Measurements from ENCODE around the gene ADI1.
"Not testable (repeated sequence)": the region's sequence is repeated elsewhere in the genome, so short reads cannot be mapped to it uniquely, and the experiment has no call there.

ADI1 gene

DNA sequence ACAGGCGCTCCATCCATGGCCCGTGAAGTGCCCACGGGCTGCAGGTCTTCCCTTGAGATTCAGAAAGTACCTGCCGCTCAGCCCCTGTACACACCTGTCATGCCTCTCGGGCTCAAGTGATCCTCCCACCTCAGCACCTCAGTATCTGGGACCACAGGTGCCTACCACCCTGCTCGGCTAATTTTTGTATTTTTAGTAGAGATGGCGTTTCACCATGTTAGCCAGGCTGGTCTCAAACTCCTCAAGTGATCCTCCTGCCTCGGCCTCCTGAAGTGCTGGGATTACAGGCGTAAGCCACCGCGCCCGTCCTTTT, 26.9 kb downstream of the ADI1 start:
- DNase-seq: not testable (repeated sequence)

DNA sequence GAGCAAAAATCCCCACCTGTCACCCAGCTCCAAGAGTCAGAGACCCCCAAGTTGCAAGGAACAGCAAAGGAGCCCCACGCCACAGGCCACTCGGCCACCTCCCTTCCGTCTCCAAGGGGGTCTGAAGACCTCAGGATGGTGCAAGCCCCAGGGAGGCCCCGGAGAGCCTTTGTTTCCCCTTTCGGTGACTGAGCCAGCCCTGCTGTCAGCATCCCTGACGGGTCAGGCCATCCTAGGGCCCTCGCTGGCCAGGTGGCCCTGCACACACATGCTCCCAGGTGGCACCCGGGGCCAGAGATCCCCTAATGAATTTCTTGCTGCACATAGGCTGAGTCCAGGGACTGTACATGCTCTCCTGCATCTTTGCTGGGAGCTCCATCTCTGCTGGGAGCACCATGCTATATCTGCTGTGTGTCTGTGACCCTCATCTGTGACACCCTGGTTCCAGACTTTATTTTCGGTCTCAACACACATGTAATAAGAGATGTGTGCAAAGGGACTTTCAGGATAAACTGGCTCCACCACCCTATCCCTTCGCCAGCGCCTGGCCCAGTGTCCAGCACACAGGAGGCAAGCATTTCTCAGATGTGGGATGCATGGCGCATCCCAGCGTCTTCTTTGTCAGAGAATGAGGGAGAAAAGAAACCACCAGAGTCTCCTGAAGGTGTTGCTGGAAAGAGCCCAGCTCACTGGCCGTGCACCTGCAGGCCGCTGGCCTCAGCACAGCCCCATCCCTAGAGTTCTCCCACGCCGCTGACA, 27.4 kb downstream of the ADI1 start:
- DNase-seq: no peak

DNA sequence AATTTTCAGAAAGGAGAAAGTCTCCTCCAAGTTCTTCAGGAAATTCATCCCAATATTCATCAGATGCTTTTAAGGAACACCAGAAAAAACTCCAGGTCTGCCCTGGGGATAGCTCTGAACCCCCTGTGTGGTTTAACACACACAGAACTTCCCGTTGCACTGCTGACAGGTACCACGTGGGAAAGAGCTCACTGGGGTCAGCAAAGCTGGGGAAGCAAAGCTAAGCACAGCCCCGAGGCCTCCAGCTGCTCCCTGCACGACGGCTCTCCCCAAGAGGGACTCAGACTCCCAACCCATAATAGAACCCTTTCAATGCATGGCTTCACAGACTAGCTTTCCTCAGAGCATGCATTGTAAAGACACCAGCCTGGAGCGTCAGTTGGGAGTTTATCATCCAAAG, 28.0 kb downstream of the ADI1 start:
- no peak for DNase-seq

DNA sequence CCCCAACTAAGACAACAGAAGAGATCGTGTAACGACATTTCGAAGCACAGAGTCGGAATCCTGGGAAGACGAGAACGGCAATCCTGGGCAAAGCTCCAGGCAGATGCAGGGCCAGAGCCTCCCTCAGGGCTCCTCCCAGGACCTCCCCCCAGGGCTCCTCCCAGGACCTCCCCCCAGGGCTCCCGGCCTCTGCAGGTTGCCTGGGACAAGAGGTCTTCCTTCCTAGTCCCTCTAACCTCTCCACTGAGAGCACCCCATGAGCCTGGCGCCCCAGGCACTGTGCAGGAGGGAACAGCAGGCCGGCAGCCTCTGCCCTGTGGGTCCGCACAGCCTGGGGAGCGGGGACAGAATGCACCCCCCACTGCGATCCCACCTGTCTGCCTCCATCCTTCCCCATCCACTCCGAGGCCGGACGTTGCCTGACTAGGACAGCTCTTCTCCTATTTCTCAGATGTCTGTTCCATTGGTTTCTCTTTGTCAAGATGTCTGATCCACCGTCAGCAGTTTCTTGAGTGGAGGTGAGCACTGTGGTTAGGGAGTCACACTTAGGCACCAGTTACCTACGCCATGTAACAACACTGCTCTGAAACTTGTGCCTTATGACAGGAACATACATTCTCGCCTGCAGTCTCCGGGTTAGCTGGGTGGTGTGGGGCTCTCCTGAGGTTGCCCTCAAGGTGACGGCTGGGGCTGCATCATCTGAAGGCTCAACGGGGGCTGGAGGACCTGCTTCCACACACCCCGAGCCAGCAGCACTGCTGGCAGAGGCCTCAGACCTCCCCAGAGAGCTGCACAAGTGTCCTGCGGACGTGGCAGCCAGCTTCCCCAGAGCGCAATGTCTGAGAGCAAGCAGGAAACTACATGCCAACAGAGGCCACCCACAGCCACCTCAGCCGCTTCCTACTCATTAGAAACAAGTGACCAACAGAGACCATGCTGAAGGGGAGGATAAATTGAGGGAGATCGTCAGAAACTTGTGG, 28.9 kb downstream of the ADI1 start:
- DNase-seq: no peak

DNA sequence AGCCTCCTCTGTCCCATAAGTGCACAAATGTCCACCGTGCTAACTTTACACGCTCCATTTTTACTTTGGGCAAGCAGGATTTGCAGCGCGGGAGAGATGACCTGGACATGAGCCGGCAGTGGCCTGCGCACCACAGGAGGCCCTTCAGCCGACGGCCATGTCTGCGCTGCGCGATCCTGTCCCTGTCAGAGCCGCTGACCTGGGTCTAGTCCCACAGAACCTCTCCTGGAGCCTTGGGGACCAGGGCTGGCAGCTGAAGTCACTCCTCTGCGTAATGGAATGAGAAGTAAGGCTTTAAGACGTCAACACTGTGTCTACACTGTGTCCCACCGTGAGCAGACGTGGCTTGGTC, 29.6 kb downstream of the ADI1 start:
- DNase-seq: no peak

DNA sequence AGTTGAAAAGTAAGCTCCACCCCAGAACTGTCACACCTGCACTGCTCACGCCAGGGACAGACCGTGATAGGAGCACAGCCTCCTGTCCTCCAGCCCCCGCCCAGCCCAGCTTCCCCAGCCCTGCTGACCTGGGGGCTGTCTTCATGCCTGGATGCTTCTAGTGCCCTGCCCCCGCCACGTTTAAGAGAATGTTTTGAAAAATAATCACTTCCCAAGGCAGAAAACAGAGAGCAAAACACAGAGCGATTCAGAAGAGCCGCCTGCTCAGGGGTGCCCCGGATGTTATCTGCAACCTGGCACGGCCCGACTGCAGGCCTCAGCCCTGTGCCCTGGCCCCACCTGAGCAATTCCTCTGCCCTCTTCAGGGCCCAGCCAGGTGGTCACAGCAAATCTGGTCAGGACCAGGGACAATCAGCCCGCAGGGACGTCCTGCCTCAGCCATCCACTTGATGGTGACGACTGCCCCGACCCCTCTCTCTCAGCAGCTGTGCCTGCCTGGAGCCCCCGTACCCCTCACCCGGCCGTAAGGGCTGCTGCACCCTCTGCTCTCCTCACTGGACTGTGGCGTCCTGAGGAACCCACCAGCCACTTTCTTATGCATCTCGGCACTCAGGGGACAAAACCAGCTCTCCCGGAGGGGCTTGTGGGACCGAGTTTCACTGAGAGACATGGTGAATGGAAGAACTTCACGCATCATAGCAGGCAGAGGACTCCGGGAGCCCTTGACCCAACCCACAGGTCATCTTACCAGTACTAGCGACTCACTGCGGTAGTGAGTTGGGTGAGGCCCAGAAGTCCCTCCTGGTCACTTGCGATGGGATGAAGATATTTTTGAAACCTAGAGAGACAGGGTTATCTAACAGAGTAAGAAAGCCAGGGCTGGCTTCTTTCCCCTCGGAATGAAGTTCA, 30.2 kb downstream of the ADI1 start:
- no peak for DNase-seq

DNA sequence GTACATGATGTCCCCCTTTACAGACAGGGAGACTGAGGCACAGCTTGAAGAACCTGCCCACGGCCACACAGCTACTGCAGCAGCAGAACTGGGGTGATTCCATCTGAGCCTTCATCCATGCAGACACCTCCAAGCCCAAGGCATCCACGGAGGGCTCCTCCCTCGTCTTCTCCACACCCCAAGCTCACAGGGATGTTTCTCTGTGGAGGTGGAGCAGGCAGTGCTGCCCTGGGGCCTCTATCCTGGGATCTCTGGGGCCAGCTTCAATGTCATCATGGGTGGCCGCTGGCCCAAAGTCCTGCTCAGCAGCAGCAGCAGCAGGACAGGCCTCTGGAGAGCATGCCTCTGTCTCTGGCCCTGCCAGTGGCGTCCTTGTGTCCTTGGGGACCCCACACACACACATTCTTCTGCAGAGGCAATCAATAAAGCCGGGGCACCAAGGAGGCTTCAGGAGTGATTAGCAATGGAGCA, 31.2 kb downstream of the ADI1 start:
- no peak for DNase-seq

DNA sequence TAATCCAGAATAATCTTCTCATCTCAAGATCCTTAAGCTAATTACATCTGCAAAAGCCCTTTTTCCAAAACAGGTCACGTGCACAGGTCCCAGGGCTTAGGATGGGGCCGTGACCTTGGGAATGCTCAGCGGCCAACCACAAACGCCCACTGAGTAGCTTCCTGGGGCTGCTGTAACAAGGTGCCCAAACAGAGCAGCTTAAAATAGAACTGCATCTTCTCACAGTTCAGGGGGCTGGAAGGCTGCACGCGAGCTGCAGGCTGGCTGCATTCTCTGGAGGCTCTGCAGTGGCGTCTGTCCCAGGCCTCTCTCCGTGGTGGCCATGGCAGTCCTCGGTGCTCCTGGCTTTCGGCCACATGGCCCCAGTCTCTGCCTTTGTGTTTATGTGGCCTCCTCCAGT, 31.9 kb downstream of the ADI1 start:
- DNase-seq: no peak

DNA sequence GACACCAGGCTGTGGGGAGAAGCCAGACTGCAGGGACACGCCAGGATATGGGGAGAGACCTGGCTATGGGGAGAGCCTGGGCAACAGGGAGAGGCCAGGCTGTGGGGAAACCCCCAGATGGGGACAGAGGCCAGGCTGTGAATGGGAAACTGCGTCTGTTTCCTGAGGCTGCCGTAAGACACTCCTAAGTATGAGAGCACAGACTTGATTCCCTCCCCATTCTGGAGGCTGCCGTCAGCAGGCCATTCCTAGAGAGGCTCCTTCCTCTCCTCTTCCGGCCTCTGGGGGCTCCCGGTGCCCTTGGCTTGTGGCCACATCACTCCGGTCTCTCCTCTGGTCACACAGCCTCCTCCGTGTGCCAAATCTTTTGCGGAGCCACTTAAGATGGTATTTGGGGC, 32.3 kb downstream of the ADI1 start:
- DNase-seq: no peak

DNA sequence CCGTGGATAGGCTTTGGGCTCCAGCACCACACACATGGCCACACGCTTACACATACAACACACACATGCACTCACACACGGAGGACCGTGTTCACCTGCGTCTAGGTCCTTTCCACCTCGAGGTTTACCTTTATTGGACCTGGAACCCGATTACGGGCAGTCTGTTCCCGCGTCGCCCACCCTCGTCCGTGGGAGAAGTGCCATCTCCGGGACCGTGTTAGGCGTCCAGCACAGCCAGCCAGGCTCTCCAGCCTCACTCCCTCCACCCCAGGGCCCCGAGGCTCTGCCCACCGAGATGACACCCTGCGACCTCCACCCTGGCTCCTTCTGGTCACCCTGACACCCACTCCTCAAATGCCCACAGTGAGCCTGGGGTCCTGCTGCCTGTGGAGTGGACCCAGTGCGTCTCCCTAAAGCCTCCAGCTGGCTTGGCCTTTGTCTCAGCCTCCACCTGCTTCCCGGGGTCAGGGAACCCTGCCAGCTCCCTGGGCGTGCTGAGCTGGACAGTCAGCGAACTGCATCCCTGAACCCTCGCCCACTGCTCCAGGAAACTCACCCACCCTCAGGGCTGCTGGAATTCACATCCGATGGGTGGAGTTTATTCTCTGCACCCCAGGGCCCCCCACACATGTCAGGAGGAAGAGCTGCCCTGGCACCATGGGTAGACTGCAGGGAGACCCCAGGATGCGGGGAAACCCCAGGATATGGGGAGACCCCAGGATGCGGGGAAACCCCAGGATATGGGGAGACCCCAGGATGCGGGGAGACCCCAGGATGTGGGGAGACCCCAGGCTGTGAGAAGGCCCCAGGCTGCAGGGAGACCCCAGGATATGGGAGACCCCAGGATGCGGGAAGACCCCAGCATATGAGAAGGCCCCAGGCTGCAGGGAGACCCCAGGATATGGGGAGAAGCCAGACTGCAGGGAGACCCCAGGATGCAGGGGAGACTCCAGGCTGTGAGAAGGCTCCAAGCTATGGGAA, 33.0 kb downstream of the ADI1 start:
- no peak for DNase-seq

DNA sequence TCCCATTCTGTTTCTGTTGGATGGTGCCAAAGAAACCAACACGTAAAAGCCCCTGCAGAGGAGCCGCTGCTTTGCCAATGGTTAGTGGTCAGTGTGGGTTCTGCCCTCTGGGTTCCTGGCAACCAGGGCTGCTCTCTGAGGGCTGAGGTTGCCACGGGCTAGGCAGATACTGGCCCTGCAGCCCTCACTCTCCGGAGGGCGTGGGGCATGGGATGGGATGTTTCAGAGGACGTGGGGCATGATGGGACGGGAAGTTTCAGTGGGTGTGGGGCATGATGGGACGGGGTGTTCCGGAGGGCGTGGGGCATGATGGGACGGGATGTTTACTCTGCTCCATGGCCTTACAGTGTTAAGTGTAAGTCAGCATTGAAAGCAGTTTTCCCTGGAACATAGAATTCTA, 34.2 kb downstream of the ADI1 start:
- no peak for DNase-seq

DNA sequence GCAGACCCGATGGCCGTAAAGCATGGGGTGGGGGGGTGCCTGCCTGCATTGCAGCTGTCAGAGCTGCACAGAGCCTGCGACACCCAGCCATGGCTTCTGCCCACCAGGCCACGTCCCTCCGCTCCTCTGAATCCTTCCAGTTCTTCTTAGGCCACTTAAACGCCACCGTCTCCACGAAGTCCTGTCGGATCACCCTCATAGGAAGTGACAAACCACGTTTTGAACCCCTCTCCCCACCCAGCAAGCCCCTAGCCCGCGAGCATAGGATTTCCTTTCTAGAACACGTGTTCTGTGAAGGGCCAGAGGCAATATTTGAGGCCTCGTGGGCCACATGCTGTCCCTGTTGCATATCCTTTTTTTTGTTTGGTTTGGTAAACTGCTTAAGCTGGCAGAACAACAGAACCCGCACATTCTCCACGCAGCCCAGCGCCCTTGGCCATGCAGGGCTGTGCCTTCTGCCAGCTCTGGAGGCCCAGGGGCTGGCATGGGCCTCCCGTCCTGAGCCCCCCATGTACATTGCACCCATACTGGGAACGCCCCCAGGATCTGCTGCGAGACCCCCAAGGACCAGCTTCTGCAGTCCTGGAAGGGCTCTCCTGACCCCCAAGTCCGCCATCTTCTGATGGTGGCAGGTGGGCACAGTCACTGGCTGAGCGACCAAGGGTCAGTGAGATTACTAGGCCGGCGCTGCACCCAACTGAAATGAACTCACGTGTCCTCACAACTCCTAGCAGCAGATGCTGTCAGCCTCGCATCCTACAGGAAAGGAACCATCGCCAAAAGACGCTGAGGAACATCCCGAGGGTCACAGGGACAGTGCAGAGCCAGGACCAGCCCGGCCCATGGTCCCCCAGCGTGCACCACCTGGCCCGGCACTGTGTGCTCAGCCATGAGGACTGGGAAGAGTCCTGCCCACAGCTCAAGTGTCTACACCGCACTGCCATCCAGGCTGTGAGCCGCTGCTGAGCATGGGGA, 35.1 kb downstream of the ADI1 start:
- no peak for DNase-seq

DNA sequence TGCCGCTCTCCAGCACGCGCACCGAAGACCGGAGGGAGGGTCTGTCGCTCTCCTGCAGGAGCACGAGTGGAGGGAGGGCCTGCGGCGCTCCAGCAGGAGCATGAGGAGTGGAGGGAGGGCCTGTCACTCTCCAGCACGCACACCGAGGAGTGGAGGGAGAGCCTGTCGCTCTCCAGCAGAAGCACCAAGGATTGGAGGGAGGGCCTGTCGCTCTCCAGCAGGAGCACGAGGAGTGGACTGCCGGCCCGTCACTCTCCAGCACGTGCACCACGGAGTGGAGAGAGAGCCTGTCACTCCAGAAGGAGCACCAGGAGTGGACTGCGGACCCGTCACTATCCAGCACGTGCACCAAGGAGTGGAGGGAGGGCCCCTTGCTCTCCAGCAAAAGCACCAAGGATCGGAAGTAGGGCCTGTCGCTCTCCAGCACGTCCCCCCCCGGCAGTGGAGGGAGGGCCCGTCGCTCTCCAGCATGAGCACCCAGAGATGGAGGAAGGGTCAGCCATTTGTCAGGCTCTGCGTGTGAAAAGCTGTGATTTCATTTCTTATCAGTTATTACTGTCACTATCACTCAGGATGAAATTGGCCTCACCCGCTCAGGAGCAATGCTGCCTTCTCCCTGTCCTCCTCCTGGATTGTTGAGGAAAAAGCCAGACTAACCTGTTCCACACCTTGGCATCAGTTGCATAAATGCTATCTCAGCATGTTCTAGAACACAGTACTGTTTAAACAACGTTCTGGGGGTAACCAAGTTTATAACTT, 35.9 kb downstream of the ADI1 start:
- DNase-seq: no peak

DNA sequence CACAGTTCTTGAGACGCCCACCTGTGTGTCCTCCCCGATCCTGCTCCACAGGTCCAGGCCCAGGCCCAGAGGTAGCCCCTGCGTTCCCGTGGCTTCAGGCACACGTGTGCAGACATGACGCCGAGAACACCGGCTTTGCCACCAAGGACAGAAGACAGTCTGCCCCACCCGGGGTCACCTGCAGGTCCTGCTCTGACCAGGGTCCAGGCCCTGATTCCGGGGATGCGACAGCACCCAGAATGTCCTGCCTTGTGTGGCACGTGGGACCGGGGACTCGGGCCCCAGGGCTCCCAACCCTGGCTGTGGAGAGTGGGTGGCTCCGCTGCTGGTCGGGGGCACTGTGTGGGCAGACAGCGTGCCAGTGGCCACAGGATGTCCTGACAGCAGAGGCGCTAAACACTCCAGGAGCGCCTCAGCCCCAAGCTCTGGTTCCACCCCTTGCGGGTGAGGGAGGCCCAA, 36.9 kb downstream of the ADI1 start:
- DNase-seq: no peak

DNA sequence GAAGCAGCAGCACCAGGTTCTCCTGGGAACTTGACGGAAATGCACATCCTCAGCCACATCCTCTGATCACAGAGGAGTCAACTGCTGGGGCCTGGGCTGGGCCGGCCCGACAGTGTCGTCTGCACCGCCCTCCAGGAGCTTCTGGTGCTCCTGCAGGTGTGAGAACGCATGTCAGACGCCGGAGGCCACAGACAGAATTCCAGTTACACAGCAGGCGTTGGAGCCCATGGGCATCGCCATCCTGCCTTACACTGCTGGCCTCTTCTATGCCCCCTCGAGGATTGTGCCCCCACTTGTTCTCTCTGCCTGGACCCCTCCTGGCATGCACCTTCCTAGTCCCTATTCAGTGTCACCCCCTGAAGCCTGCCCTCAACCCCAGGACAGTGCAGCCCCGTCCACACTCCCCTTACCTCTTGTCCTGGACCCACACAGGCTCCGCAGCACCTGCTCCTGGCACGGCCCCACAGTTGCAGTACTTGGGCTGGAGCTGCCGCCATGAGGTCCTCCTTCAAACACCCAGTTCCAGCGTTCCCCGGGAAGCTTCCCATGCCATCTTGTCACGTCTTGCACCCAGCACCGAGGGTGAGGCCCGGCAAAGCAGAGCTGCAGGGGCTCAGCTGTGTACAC, 37.5 kb downstream of the ADI1 start:
- no peak for DNase-seq

DNA sequence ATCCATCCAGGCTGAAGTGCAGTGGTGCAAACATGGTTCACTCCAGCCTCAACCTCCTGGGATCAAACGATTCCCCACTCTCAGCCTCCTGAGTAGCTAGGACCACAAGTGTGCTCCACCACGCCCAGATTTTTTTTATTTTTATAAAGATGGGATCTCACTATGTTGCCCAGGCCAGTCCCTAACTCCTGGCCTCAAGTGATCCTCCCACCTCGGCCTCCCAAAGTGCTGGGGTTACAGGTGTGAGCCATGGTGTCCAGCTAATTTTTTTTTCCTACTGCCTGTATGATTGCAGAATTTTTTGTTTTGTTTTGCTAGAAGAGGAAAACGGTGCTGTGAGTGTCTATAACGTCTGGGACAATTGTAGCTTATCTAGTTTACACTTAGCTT, 38.3 kb downstream of the ADI1 start:
- no peak for DNase-seq

DNA sequence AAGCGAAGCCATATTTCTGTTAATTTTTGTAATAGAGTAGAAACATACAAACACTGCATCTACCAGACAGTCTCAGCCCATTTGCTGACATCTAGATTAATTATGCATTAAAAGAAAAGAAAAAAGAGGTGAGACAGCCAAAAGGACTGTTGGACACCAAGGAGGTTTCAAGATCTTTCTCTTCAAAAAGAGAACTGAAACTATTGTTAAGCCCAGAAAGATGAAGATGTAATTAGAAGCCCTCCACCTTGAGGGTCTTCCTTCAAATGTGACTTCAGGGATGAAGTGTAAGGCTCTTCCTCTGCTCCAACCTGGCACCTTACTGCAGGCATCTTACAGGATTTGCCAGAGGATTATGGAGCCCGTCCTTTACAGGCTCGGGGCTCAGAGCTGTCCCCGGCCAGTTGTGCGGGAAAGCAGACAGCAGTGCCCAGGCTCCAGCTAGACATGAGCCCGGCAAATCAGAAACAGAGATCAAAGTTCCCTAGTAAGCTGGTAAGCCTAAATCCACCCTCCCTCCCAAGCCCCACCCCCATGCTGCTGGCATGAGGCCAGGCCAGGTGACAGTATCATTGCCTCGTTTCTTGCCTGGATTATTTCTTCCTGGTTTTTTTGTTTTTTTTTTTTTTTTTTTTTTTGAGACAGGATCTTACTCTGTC, 38.9 kb downstream of the ADI1 start:
- peak in 1 of 2 donors; percentile 22 for DNase-seq

DNA sequence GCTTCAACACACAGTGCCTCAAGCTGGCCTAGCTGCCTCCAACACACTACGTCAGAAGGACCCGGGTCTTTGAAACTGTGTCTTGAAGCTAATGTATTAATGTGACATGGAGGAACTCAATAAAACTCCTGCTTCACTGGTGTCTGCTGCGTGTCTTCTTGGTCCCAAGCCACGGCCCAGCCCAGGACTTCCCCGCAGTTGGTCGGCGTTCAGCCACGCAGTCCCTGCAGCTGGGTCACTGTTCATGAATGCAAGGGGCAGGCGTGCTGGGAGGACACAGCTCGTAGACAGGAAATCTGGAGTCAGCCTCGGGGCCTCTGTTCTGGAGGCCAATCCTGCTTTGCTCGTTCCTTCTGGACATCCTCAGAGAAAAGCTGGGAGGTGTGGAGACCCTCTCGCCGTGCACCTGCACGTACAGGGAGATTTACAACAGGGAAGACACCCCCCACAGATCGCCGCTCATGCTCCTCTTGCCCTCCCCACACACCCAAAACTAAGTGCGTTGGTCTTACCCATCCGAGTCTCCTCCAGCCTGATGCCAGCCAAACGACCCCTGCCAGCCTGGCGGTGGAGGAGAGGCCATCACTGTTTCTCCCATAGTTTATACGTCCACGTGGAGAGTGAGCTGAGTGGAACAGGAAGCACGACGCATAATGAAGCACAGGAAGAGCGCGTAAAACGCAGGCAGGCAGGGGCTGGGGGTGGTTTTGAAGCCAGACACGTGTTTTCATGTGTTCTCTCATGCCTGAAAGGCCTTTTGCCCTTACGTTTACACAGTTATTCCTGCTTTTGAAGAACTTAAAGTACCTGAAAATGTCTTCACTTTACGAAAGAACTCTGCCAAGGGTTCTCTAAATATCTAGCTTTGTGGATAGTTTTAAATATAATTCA, 39.7 kb downstream of the ADI1 start:
- no peak for DNase-seq

Measured in stimulated activated CD4-positive, alpha-beta T cell treated with anti-CD3 and anti-CD28 coated beads, Interleukin-2, amount 100 ng/mL, for 24 hours (primary cell).